DLD1 (cell line): ENCODE measurements around the gene UNC93B1.
"Not testable (repeated sequence)": the region's sequence is repeated elsewhere in the genome, so short reads cannot be mapped to it uniquely, and the experiment has no call there.

ENCODE experiments used
- in situ Hi-C: cut with HindIII; loops from 2 replicates; pipeline ENCODE4 v1.10.0; 2017; ENCODE audit warnings: low sequenced_read_pairs

UNC93B1 gene

GRCh38 chr11:67995579-67995978, 8.3 kb downstream of the UNC93B1 start:
- in situ Hi-C loops: not testable (repeated sequence)

GRCh38 chr11:67995129-67995528, 8.8 kb downstream of the UNC93B1 start:
- in situ Hi-C loops: not testable (repeated sequence)

- in situ Hi-C loops: not testable (repeated sequence)
Observed at GRCh38 chr11:67994387-67994786, 9.5 kb downstream of the UNC93B1 start.

GRCh38 chr11:67993821-67994220, 10.1 kb downstream of the UNC93B1 start:
- in situ Hi-C loops: not testable (repeated sequence)

GRCh38 chr11:67991347-67992121, 12.4 kb downstream of the UNC93B1 start:
- in situ Hi-C loops: not testable (repeated sequence)

GRCh38 chr11:67990546-67991346, 13.2 kb downstream of the UNC93B1 start:
- in situ Hi-C loops: not testable (repeated sequence)

GRCh38 chr11:67985302-67985701, 18.6 kb downstream of the UNC93B1 start:
- in situ Hi-C loops: not testable (repeated sequence)

- in situ Hi-C loops: no loop called here
Observed at GRCh38 chr11:67983951-67984350, 19.9 kb downstream of the UNC93B1 start.

GRCh38 chr11:67982255-67982857, 21.5 kb downstream of the UNC93B1 start:
- in situ Hi-C loops: not testable (repeated sequence)

GRCh38 chr11:67981226-67981625, 22.7 kb downstream of the UNC93B1 start:
- in situ Hi-C loops: not testable (repeated sequence)

GRCh38 chr11:67978766-67979418, 25.0 kb downstream of the UNC93B1 start:
- in situ Hi-C loops: not testable (repeated sequence)

GRCh38 chr11:67974746-67975145, 29.2 kb downstream of the UNC93B1 start:
- in situ Hi-C loops: not testable (repeated sequence)

GRCh38 chr11:67965830-67966348, 38.0 kb downstream of the UNC93B1 start:
- in situ Hi-C loops: not testable (repeated sequence)

- in situ Hi-C loops: not testable (repeated sequence)
Observed at GRCh38 chr11:67964746-67965145, 39.2 kb downstream of the UNC93B1 start.

GRCh38 chr11:67963879-67964278, 40.0 kb downstream of the UNC93B1 start:
- in situ Hi-C loops: not testable (repeated sequence)

- in situ Hi-C loops: not testable (repeated sequence)
Observed at GRCh38 chr11:67963217-67963616, 40.7 kb downstream of the UNC93B1 start.

- in situ Hi-C loops: not testable (repeated sequence)
Observed at GRCh38 chr11:67956236-67956635, 47.7 kb downstream of the UNC93B1 start.

- in situ Hi-C loops: not testable (repeated sequence)
Observed at GRCh38 chr11:67955461-67956007, 48.4 kb downstream of the UNC93B1 start.

GRCh38 chr11:67954971-67955370, 48.9 kb downstream of the UNC93B1 start:
- in situ Hi-C loops: not testable (repeated sequence)

GRCh38 chr11:67954251-67954650, 49.6 kb downstream of the UNC93B1 start:
- in situ Hi-C loops: not testable (repeated sequence)
